K562 (cell line): ENCODE results near the gene TMEM179. TPM values are rescaled to one million over a fixed set of nuclear protein-coding genes. Genes with fewer than 3 reads are reported as not detected.

ENCODE experiments used
- ATAC-seq: fragments of 200-7000 bp; cut with Tn5 transposase; 3 replicates; pipeline ENCODE4 v1.9.1; 2020; ENCODE audit warnings: moderate library complexity
- BruUV-seq: library from RNA; stranded (reverse); fragments of 400-500 nt; replicated peaks from 2 replicates; lab custom pipeline; 2021; lab: Mats Ljungman, UMichigan
- CTCF ChIA-PET: fragments of 300-600 bp; formaldehyde crosslinking; extraction: SDS; loops from one replicate; lab custom pipeline; 2021; ENCODE audit warnings: low intra/inter-chr PET ratio; lab: Yijun Ruan, JAX
- POLR2A ChIA-PET: fragments of 300-600, 350-650 bp; sonication (Branson Sonifier 250); formaldehyde crosslinking; extraction: SDS; loops from one replicate; lab custom pipeline; 2021; ENCODE audit warnings: antibody characterized with exemption, inconsistent platforms; lab: Yijun Ruan, JAX
- DNase-seq, 4 experiments: peaks; one replicate each; pipeline versions ENCODE4 v3.0.0 to v3.0.0-alpha.2; 2011 to 2018; ENCODE audit warnings: low spot score in 3 of 4, mixed read lengths in 3 of 4; ENCODE audit errors: extremely low read depth in 1 of 4
- FAIRE-seq: peaks from 2 replicates; lab custom pipeline; 2011; peaks lifted over from hg19 to GRCh38; lab: Jason Lieb, UNC
- H2AFZ ChIP-seq: 2 replicates; pipeline ENCODE4 v1.6.0; 2011; ENCODE audit warnings: low read depth, low read length, control low read depth, inconsistent platforms
- H3K27ac ChIP-seq: fragments of 200-600 bp; 3 replicates; pipeline ENCODE4 v1.8.0; 2011; ENCODE audit warnings: low read depth, mild to moderate bottlenecking, control low read depth, inconsistent platforms, low read length, moderate library complexity, mixed read lengths; ENCODE audit errors: extremely low read depth
- H3K27me3 ChIP-seq, 2 experiments: fragments of 300-600 bp in 1 of 2; 2 replicates in 1 of 2; 3 replicates in 1 of 2; pipeline versions ENCODE4 v1.6.0 to v1.8.0; 2011; ENCODE audit warnings: inconsistent platforms in 2 of 2, low read length in 2 of 2, mild to moderate bottlenecking in 1 of 2, mixed read lengths in 1 of 2, moderate library complexity in 1 of 2; ENCODE audit not compliant: control insufficient read depth in 2 of 2, insufficient read depth in 2 of 2
- H3K36me3 ChIP-seq: fragments of 300-600 bp; 3 replicates; pipeline ENCODE4 v1.8.0; 2011; ENCODE audit warnings: mild to moderate bottlenecking, low read length, inconsistent platforms; ENCODE audit not compliant: control insufficient read depth, insufficient read depth
- H3K4me1 ChIP-seq, 2 experiments: fragments of 200-600 bp in 1 of 2; replicated peaks in 1 of 2; 2 replicates in 1 of 2; 3 replicates in 1 of 2; pipeline versions ENCODE4 v1.5.1 to v1.8.0; 2011; ENCODE audit warnings: inconsistent platforms in 2 of 2, low read length in 2 of 2, mild to moderate bottlenecking in 1 of 2, mixed read lengths in 1 of 2, moderate library complexity in 1 of 2; ENCODE audit not compliant: control insufficient read depth in 2 of 2, insufficient read depth in 2 of 2
- H3K4me2 ChIP-seq: 2 replicates; pipeline ENCODE4 v1.6.1; 2011; ENCODE audit warnings: low read length, control low read depth, inconsistent platforms, mixed read lengths; ENCODE audit not compliant: insufficient read depth
- H3K4me3 ChIP-seq: fragments of 200-600 bp; sonication (generic), shearing (Covaris generic); 2 replicates; pipeline ENCODE4 v1.5.1; 2016; ENCODE audit warnings: control low read depth, inconsistent platforms
- H3K79me2 ChIP-seq: fragments of 200-600 bp; 3 replicates; pipeline ENCODE4 v1.8.0; 2011; ENCODE audit warnings: low read length, inconsistent platforms; ENCODE audit not compliant: control insufficient read depth, insufficient read depth
- H3K9ac ChIP-seq, 2 experiments: 2 replicates each; pipeline versions ENCODE4 v1.6.0 to v1.6.1; 2011; ENCODE audit warnings: low read depth in 2 of 2, low read length in 2 of 2, control low read depth in 1 of 2, inconsistent platforms in 1 of 2, mild to moderate bottlenecking in 1 of 2, mixed read lengths in 1 of 2; ENCODE audit not compliant: insufficient read depth in 1 of 2
- H3K9me1 ChIP-seq: one replicate; pipeline ENCODE4 v1.6.0; 2011; ENCODE audit warnings: inconsistent platforms, mild to moderate bottlenecking, low read length, moderate library complexity; ENCODE audit not compliant: control insufficient read depth, insufficient read depth
- H3K9me3 ChIP-seq: replicated peaks from 2 replicates; pipeline ENCODE4 v1.5.1; 2011; ENCODE audit warnings: low read depth, low read length, inconsistent platforms; ENCODE audit not compliant: control insufficient read depth, insufficient read depth
- H4K20me1 ChIP-seq: replicated peaks from 2 replicates; pipeline ENCODE4 v1.6.1; 2011; ENCODE audit warnings: low read length, inconsistent platforms, mixed read lengths; ENCODE audit not compliant: control insufficient read depth, insufficient read depth
- HBP1 ChIP-seq: fragments of 450-650 bp; formaldehyde crosslinking; IDR thresholded peaks from 2 replicates; pipeline ENCODE4 v1.4.0; 2022; ENCODE audit warnings: missing genetic modification characterization
- L3MBTL2 ChIP-seq: fragments of 450-650 bp; IDR thresholded peaks from 2 replicates; pipeline ENCODE4 v1.6.1; 2016; ENCODE audit warnings: mild to moderate bottlenecking, moderate library complexity
- SRSF7 ChIP-seq: fragments of 200-400 bp; formaldehyde crosslinking; optimal IDR thresholded peaks from 2 replicates; pipeline ENCODE3; 2017; ENCODE audit warnings: mild to moderate bottlenecking, low read depth, low read length
- WGBS: fragments of 100-300 bp; shearing (Covaris generic); methylation state at CpG from one replicate; pipeline ENCODE4 v1.1.6; 2016; ENCODE audit warnings: low coverage, mixed read lengths; ENCODE audit not compliant: insufficient coverage; ENCODE audit errors: missing lambda C conversion rate; 5-methylcytosine and 5-hydroxymethylcytosine counted together
- in situ Hi-C: fragments of 300-500 bp; cut with MboI; formaldehyde crosslinking; loops from 4 replicates; pipeline ENCODE4 v1.15.0; 2018; ENCODE audit warnings: inconsistent platforms, mixed read lengths
- intact Hi-C: fragments of 100-400 bp; cut with micrococcal nuclease; formaldehyde crosslinking; loops from 2 replicates; pipeline ENCODE4 v1.14.2; 2022
- polyA plus RNA-seq, 8 experiments: library from polyadenylated mRNA; depleted of rRNA in 4 of 8; stranded (reverse) in 5 of 8; unstranded in 3 of 8; fragments of >200 nt; fragmentation: Nextera tagmentation in 2 of 8; fragmentation: Illumina TruSeq in 1 of 8; extraction: Ambion mirVana in 2 of 8; extraction: Trizol in 1 of 8; gene quantifications; 2 replicates each; pipeline versions ENCODE4 v1.2.1 to v1.2.3, GENCODE V29; 2011 to 2014; ENCODE audit warnings: inconsistent platforms in 1 of 8, missing spikeins in 1 of 8
- total RNA-seq, 7 experiments: library from RNA; depleted of rRNA in 6 of 7; stranded (reverse); fragments of >200 nt in 6 of 7; fragmentation: Illumina TruSeq in 2 of 7; extraction: Trizol in 2 of 7; gene quantifications; 2 replicates each; pipeline versions ENCODE4 v1.2.1 to v1.2.3, GENCODE V29; 2011 to 2021; ENCODE audit warnings: low replicate concordance in 1 of 7

The TMEM179 gene
- total and polyA plus RNA-seq, 9 of the 15 experiments (the other 6 are each of a cell fraction or from before 2014, with no cell fraction given) = not detected

DNA sequence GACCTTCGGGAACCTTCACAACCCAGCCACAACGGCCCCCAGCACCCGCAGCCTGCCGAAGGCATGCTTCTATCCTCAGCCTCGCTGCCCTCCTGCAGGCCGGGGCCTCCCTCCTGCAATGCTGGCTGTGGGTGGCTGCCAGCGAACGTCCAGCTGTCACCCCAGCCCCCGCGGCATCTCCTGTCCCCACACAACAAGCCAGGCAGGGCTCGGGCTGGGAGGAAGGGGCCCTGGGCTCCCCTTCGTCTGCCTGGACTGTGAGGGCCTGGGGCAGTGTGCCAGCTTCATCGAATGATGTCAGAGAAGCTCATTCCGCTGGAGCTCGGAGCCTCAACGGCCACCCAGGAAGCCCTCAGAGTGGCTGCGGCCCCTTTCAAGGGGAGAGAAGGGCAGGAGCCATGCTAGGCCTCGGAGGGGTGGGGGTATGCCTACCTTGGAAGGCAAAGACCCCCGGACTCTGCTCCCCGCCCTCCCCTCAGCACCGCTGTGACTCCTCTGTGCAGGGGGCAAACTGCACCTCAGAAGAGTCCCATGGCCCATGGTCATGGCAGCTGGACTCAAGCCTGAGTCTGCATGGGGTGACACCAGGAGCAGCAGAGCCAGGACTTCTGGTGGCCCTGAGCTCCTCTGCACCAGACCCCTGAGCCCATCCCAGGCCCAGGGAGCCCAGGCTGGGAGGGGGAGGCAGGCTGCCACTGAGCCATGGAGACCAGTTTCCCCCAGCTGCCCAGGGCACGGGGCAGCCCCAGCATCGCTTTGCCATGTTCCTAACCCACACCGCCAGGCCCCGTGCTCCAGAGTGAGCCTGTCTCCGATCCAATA is 49.8 kb downstream of the TMEM179 start:
- H3K4me3 ChIP-seq = no peak overlapping the region
- peaks cover 0 to 32% of the 10 kb centered on the region in 2 experiments; a peak in 2 of 5 replicates for H3K27me3 ChIP-seq
- no peak overlapping the region for H3K27ac ChIP-seq
- H3K79me2 ChIP-seq = no peaks in the 10 kb centered on the region
- H3K4me2 ChIP-seq = no peak overlapping the region
- intact Hi-C loops (no loop called here), in situ Hi-C loops (no loop called here)
- BruUV-seq = no TSS peak
- H3K36me3 ChIP-seq = no peaks in the 10 kb centered on the region
- DNase-seq (no peak), FAIRE-seq (no peak), ATAC-seq (no peak)
- TF ChIP-seq SRSF7 (no peak), L3MBTL2 (no peak), HBP1 (CRISPR knock-in tag) (no peak)
- no peak overlapping the region for H3K9ac ChIP-seq
- no peak overlapping the region for H2AFZ ChIP-seq
- 0% methylated on average over 12 of the region's 26 CpGs for WGBS
- H3K4me1 ChIP-seq = no peaks in the 10 kb centered on the region
- no peaks in the 10 kb centered on the region for H3K9me1 ChIP-seq
- CTCF ChIA-PET = no interaction called here
- no peaks in the 10 kb centered on the region for H3K9me3 ChIP-seq
- no peaks in the 10 kb centered on the region; the same call in 1 of the 2 replicates for H4K20me1 ChIP-seq
- POLR2A ChIA-PET = no interaction called here
